UCSD-AML1 (cell line): Measurements from ENCODE around the gene LRRC27.

ENCODE experiments used
- DNase-seq: peaks from one replicate; lab custom pipeline; 2025; ENCODE audit not compliant: unreplicated experiment; lab: John Stamatoyannopoulos, UW

Gene LRRC27

GRCh38 chr10:132421847-132422751 is 90.1 kb downstream of the LRRC27 start:
- DNase-seq, result no peak

GRCh38 chr10:132422903-132423825 is 91.2 kb downstream of the LRRC27 start:
- peak; percentile 39 for DNase-seq

GRCh38 chr10:132423966-132424861 is 92.2 kb downstream of the LRRC27 start:
- no peak for DNase-seq

GRCh38 chr10:132425029-132425756 is 93.2 kb downstream of the LRRC27 start:
- no peak for DNase-seq

GRCh38 chr10:132425757-132426155 is 93.8 kb downstream of the LRRC27 start:
- DNase-seq, result no peak

GRCh38 chr10:132427006-132427771 is 95.2 kb downstream of the LRRC27 start:
- no peak for DNase-seq

- DNase-seq, result no peak
These were observed 96.0 kb downstream of the LRRC27 start for GRCh38 chr10:132427939-132428367.

- DNase-seq, result no peak
These were observed 96.5 kb downstream of the LRRC27 start for GRCh38 chr10:132428486-132428995.
